Umbilical cord (tissue), 2 donors: ENCODE data around the gene LMBRD2. TPM values are rescaled to one million over a fixed set of nuclear protein-coding genes. Genes with fewer than 3 reads are reported as not detected.

Source experiments
- DNase-seq: peaks from one replicate; pipeline ENCODE4 v3.0.0-alpha.2; 2015; ENCODE audit warnings: low spot score
- total RNA-seq: library from RNA; depleted of rRNA; stranded (reverse); fragments of >200 nt; gene quantifications from one replicate; pipeline ENCODE4 v1.2.3, GENCODE V29; 2014; ENCODE audit warnings: low replicate concordance; ENCODE audit not compliant: insufficient read depth

LMBRD2 gene
- total RNA-seq, 1 donor from 2014 or later = 17.8 TPM

- no peak for DNase-seq
These were observed 42.8 kb downstream of the LMBRD2 start for GRCh38 chr5:36108758-36109460.

GRCh38 chr5:36105819-36106218 is 45.9 kb downstream of the LMBRD2 start:
- DNase-seq = no peak

GRCh38 chr5:36099748-36100147 is 51.9 kb downstream of the LMBRD2 start:
- no peak for DNase-seq

DNA sequence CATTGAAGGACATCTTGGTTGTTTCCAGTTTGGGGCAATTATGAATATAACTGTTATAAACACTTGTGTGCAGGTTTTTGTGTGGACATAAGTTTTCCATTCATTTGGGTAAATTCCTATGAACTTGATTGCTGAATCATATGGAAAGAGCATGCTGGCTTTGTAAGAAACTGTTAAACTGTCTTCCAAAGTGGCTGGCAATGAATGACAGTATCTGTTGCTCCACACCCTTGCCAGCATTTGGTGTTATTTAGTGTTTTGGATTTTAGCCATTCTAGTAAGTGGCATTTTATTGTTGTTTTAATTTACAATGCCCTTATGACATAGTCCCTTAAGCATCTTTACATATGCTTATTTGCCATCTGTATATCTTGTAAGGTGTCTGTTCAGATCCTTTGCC is 55.2 kb downstream of the LMBRD2 start:
- DNase-seq = no peak

DNA sequence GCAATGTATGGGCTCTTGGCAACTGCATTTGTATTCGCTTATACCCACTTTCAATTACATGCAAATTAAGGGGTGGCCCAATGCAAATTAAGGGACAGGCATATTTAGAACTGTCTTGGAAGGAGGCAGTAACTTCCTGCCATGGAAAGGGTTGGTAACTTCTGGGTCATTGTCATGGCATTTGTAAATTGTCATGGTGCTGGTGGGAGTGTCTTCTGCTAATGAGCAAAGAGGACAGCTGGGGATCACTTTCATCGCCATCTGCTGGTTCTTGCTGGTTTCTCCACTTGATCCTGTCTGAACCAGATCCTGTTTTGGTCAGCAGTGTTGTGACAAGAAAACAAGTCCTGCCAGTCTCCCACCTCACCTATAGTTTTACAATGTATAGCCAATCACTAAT is 61.7 kb downstream of the LMBRD2 start:
- DNase-seq = no peak

DNA sequence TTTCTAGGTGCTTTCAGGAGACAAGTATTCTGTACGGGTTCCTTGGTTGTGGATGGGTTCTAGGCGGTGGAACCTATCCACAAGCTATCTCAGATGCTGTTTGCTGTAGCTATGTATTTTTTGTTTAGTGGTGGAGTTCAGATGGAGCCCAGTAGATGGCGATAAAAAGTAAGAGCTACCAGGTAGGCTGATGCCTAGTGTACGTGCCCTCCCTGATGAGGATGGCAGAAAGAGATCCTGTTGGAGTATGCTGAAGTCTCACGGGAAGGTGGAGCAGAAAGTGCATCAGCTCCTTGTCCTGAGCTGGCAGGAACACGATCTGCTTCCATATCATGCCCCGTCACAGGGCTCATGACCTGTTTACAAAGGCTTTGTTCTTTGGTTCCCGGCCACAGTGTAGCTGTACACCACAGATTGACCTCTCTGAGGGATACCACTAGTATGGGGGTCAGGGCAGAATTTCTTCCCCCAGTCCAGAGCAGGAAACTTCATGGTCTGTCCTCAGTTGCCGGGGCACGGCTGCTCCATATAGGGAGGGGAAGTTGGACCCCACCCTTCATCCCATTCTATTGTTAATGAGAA is 72.4 kb downstream of the LMBRD2 start:
- DNase-seq = peak; percentile 68

- DNase-seq = no peak
These were observed 73.3 kb downstream of the LMBRD2 start for GRCh38 chr5:36078430-36078829.

- DNase-seq = no peak
These were observed 78.0 kb downstream of the LMBRD2 start for GRCh38 chr5:36073595-36074216.

DNA sequence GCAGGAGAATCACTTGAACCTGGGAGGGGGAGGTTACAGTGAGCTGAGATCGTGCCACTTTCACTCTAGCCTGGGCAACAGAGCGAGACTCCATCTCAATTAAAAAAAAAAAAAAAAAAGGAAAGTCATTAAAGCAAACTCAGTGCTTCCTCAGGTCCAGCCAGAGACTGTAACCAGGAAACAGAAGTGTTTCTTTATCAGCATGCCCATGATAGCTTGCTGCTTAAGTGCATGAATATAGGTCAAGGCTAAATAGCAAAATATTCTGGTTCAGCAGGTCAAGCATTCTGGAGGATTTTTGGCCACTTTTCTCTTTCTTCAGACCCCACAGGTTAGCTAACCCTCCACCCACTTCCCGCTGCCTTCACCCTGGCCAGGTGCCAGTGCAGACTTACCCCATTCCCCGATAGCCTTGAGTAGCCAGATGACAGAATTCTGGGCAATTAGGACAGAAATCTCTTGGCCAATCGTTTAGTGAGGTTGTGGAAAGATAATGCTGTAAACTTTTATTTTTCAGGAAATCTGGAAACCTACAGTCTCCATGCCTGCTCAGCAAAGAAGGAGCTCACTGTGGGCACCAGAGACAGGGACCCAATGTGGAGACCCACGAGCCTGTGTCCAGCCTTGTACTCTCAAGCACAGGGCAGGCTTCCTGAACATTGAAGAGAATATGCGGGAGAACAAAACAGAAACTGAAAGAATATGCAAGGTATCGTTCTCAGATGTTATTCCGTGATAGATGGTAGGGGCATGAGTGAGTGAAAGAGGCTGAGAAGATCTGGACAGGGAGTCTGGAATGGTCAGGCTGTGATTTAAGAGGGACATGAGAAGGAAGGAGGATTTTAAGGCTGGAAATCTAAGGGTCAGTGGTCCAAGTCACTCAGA is 80.8 kb downstream of the LMBRD2 start:
- no peak for DNase-seq

- DNase-seq = no peak
These were observed 82.9 kb downstream of the LMBRD2 start for GRCh38 chr5:36068751-36069281.

GRCh38 chr5:36066540-36067210 is 85.0 kb downstream of the LMBRD2 start, which contains the start of gene UGT3A2:
Gene UGT3A2, minus strand, starts transcription at chr5:36066882. Its CDS starts 93 bp downstream, at chr5:36066789.
- peak; percentile 31 for DNase-seq

DNA sequence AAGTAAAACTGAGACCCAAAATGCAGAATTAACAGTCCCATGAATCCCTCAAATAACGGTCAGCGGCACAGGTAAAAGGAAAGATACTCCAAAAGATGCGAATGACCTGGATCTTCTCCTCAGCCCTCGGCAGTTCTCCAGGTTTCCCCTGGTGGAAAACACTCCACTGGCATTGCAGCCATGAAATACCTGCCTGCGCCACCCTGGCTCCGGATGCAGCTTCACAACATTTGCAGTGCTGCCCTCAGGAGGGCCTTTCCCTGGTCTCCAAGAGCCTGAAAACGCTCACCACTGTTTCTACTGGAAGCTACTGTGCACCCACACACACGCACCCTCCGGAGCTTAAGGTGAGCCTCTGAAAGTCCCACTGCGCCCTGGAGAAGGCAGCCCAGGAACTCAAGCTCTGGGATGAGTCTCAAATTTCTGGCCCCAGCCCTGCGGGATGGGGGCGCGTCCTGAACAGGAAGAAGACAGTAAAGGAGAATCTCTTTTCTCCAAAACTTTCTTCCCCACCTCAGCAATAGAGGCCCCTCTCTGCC is 85.6 kb downstream of the LMBRD2 start:
- DNase-seq = no peak

- DNase-seq = no peak
These were observed 91.2 kb downstream of the LMBRD2 start for GRCh38 chr5:36060420-36060887.

- DNase-seq = peak; percentile 32
These were observed 91.9 kb downstream of the LMBRD2 start for GRCh38 chr5:36059571-36060419.

DNA sequence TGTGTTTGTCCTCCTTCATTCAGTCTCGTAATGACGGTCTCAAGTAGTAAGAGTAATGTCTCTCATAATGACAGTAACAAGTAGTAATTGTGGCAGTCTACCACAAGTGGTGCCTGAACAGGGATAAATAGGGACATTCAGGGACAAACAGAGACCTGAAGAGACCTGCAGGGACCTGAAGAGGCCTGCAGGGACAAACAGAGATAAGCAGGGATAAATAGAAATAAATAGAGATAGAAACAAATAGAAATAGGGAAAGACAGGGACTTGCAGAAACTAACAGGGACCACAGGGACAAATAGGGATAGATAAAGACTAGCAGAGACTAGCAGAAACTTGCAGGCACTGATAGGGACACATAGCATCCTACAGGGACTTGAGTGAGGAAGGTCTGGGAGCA is 92.9 kb downstream of the LMBRD2 start:
- DNase-seq = no peak

GRCh38 chr5:36057386-36057785 is 94.3 kb downstream of the LMBRD2 start:
- DNase-seq = no peak

DNA sequence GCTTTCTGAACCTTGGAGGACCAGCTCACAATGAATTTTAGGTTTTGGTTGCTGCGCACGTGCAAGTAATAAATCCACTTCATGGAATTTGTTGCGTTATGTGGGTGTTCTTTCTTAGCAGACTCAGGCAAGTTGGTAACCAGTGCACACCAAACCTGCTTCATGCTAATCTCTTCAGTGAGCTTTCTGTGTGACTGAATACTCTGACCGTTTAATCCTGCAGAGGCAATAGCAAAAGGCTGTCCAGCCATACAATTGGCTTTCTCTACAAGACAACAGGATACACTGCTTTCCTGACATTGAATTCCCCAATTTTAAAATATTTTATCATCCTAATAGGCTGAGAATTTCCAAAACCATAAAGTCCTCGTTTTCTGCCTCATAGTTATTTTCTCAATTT is 95.3 kb downstream of the LMBRD2 start:
- DNase-seq = no peak

DNA sequence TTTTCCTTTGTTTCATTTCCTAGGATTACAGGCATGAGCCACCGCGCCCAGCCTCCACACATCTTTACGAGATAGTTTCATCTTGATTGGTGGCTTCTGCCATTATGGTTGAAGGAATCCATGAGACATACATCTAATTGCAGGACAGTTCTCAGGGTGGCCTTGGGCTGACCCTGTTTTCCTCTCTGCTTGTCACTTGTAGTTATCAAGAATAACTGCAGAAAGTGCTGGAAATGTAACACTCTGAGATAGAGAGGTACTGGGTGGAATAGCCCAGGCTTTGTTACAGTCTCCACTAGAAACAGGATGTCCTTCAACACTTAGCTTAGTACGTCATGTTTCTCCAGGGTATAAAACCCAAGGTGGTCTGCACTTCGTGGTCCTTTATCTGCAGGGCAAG is 95.7 kb downstream of the LMBRD2 start:
- no peak for DNase-seq

DNA sequence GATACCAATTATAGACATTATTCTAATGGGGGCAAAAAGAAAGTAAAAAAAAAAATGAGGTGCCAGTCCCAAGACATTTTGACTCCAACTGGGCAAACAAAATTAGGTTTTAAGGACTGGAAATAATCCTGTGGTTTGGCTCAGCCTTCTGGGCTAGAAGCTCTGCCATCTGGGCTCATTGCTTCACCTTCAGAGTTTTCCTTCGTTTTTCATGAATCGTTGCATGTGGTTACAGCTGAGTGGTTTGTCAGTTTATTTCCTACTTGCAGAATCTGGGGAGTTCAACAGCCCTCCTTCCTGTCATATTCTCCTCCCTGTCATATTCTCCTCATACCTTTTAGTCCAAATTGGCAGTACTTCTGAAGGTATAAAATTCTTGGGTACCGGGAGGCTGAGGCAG is 97.0 kb downstream of the LMBRD2 start:
- DNase-seq = no peak

DNA sequence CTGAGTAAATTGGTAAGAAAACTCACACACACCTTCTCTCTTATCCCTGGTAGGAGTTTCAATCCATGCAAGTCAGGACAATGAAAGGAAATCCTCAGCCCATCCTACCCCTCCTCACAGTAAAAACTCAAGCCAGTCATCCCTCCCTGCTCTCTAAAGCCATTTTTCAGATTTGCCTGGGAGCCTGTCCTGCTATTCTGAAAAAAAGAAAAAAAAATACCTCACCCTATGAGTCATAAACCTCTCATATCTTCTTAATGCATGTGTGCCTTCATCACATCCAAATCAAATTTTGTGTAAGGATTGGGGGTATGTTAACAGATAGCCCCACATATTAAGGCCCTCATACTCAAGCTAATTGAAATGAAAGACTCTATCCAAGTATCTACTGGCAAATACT is 99.1 kb downstream of the LMBRD2 start:
- peak; percentile 15 for DNase-seq
